GM18858 (cell line): ENCODE results near the gene NLGN1.
A peak's percentile ranks its signal among the peaks of the same experiment; 100 is the strongest.

ENCODE experiments used
- ATAC-seq: cut with Tn5 transposase; IDR thresholded peaks from one replicate; pipeline ENCODE4 v1.9.1; 2021; ENCODE audit not compliant: unreplicated experiment

Gene NLGN1

DNA sequence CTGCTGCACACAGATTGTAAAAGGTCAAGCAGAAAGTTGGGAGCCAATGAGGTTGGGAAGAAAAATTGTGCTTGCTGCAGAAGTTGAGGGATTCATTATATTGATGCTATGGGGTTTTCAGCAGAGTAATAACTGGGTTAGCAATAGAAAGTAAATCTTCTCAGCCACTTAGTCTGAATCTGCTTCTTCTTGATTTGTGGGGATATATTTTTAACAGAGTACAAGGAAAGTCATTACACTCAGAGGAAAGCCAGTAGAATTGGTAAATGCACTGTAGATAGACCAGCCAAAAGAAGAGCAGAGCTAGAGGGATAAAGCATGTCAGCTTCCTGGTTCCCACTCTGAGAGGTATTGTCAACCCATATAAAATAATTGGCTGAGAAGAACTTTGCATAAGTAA is 663.6 kb downstream of the NLGN1 start:
- no peak for ATAC-seq

DNA sequence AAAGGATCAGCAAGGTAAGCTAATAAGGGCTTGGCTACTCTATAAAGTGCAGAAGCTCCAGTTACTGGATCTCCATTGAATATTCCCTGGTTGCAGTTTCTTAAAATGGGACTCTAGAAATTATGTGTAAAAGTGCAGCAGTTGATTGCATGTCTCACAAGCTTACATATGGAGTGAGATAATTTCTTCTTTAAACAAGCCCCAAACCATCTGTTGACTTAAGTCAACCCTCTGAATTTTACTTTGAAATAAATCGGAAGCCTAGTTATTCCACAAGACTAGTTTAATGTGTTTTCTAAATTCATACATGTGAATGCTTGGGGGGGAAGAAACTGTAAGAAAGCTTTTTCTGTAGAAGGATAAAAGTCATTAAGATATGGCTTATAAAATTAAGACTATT is 664.2 kb downstream of the NLGN1 start:
- no peak for ATAC-seq

DNA sequence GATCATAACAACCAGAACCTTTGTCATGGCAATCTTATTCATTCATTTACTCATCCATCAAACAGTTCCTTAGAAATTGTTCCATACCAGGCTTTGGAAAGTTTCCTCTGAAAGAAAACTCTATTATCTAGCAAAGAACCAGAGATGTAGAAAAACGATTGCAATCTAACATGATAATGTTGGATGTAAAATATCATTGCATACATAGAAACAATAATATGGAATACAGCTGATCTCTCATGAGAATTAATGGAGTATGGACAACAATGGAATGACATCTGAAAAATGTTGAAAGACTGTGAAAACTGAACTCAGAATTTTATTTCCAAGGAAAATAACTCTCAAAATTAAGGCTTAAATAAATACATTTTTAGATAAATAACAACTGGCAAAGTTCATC is 665.4 kb downstream of the NLGN1 start:
- ATAC-seq = no peak

DNA sequence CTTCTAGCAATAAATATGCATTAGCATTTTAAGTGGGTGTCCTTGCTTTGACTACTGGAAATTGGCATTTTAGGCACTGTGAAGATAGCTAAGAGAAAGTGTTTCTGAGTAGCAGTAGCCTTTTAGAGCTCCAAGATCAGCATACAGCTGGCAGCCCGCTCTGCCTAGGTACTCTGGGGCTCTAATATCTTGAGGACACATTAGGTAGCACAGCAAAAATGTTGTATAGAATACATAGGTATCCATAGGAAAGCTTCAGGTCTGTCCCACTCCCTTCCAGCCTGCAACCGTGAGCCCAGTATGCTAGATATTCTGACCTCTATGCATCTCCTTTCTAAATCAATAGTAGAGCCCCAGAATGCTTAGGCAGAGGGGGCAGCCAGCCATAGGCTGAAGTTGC is 670.5 kb downstream of the NLGN1 start:
- no peak for ATAC-seq

DNA sequence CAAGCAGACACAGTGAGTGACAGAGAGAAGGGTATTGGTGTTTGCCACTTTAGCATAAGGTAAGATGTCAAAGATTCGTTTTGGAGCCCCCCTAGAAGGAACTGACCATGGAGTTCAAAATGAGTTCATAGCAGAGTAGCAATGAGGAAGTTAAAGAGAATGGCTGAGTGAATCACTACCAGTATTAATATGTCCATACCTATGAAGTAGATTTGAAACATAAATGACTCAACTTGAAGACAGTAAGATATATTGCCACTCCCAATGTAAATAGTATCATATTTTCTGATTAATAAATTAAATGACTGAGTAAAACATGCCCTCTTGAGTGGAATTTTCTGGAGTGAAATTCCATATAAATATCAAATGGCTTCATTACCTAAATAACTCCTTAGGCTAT is 675.1 kb downstream of the NLGN1 start:
- no peak for ATAC-seq

DNA sequence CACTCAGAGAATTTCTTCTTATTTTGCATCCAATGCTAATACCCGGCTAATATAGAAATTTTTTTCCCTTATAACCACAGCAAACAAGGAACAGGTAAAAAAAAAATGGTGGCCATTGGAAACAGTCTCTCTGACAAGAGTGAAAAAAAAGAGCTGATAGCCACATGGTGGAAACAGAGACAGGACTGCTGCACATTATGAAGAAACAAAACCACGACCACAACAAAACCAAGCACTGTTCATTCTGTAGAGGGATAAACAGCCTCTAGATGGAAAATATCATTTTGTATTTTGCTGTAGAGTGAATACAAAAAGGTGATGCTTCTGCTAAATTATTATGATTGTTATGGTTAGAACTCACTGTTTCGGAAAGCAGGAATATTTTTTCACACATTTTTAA is 686.2 kb downstream of the NLGN1 start:
- ATAC-seq = no peak

DNA sequence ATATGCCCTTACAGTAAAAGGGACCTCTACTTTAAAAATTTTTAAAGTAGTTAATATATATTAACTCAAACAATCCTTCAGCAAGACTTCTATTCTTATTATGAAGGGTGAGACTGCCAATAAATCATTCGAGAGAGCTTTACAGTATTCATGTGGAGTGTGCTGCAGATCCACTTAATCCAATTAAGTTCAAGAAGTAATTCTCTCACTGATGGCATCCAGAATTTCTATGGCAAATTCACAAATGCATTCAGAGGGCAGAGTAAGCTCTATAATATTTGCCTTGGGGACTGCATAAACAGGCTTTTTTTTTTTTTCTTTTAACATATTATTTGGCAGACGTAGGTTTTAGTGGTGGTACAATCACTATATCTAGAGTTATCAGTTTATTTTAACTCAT is 692.0 kb downstream of the NLGN1 start:
- ATAC-seq = no peak

DNA sequence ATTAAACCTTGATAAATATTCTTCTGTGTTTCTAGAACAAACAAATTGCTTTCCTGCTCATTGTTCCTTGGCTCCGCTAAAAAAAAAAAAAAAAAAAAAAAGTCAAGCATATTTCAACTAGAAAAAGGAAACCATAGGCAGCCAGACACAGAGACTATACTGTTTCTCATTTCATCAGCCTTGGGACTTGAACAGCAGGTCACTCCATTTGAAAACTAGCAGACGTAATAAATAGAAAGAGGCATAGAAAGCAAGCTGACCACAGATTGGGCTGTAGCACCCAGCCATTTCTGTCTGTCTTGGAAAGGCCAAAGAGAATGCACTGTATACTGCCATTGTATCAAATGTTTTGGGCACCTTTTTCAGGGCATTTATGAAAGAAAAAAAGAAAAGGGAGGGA is 697.1 kb downstream of the NLGN1 start:
- ATAC-seq = no peak

DNA sequence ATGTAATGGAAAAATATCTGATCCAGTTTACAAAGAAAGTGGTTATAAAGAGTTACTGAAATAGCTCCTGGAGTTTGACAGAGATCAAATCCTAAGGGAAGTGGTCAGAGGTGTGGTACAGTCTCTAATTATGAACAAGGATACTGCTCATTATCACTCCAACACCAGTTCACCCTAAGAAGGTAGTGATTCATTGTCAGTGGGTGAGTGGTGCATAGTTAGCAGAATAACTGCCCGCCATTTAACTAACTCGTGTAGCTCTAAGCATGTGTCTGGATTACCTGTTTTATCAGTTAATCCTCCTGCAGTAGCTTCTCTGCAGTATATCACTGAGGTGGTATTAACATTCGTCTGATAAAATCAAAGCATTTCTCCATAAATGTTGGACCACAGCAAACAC is 700.1 kb downstream of the NLGN1 start:
- no peak for ATAC-seq

DNA sequence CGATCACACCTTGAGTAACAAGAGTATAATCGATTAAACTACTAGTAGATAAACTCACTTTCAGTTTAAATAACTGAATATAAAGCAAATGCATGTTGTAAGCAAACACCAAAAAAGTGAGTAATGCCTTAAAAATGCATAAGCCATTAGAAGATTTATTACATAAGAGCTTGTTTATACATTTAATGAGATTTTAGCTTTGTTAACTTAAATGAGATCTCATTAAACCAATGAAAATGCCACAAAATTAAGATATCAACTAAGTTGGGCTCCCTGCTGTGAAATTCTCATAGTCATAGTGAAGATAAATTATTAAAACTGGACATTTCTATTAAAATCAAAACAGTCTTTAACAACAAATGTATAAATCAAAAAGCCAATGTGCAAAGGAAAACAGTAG is 701.2 kb downstream of the NLGN1 start:
- no peak for ATAC-seq

DNA sequence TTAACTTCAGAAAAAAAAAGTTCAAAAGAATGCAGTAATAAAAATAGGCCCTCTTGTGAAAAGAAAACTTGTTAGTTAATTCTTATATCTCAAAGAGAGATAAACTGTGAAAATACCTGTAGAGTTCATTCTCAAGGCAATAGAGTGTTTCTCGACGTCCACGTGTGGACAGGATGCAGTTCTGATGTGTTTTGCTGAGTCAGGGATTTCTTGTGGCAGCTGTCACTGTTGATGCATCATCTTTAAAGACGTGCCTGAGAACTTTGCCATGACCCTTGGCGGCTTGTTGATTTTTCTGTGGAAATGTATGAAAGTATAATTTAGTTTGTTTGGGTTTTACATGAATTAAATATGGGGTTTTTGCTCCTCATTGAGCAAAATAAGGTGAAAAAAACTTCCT is 702.2 kb downstream of the NLGN1 start:
- ATAC-seq = no peak

DNA sequence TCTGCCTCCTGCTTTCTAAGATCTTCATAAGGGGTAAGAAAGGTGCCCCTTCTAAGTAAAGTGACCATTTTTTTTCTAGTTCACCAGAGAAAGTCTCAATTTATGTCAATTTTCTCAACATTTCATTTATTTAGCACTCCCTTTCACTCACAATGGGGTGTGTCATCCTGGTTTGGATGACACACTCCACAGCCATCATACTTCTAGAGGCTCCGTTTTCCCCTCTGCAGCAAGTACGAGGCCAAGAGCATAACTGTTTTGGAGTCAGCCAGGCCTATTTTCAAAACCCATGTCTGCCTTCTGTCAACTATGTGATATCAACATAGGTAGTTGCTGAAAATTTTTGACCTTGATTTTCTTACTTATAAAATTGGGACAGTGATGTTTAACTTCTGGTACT is 703.2 kb downstream of the NLGN1 start:
- ATAC-seq = no peak

DNA sequence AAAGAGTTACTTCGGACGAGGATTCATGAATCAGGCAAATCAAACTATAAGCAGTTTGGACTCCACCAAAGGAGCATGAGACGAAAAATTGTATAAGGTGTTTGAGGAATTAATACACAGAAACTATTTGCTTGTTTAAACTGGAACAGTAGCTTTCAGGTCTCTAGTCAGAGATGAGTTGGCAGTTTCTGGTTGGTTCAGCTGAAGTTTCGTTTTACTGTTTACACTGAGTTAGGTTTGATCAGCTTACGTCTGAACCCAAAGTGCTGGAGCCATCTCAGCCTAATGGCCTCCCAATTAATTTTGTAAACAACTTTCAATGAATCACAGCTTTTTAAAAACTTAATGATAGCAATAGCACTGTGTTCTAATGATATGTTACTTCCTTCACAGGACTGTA is 703.7 kb downstream of the NLGN1 start:
- peak; percentile 94 for ATAC-seq

DNA sequence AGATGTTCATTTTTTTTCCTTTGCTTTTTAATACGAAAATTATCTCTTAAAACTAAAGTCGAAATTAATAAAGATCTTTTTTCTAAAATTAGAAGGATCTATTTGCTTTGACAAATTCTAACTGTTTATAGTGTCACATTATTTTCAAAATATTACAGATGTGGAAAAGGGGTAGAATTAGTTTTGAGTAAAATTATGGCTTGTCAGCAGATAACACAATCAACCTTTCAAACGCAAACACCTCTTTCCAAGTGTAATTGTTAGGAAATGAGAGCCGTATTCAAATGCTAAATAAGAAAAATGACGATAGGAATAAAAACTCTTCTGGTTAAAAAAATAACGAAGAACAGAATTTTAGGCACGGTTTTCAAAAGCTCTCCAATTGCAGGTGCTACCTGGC is 704.7 kb downstream of the NLGN1 start:
- no peak for ATAC-seq

DNA sequence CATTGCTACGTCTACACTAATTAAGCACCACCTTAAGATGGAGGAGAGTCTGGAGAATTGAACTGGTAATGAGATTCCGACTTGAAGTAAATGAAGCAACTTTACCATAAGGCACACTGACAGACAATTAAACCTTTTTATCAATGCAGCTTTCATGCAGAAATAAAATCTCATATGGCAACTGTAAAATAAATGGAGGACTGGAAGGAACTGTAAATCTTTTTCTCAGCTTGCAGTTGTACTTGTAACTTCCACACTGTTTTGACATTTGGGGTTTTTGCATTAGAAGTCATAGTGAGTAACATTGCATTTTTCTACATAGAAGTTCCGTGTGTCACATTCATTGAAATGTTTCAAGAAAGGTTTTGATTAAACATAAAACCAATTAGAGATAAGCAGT is 705.3 kb downstream of the NLGN1 start:
- ATAC-seq = no peak

DNA sequence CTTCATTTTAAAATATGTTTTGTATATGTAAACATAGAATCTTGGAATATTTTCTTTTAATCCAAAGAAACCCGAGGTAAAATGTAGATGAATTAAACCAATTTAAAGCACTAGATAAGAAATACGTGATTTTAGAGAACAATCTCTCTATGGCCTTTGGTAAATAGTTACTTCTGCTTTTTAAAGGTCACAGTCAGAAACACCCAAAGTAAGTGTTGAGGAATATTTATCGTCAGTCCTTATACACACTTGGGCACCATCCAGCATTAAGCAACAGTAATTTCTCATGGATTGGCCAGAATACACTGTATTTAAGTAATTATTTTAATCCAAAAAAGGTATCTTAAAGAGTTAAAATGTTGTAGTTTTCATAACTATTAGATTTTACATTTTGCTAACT is 713.2 kb downstream of the NLGN1 start:
- ATAC-seq = no peak

DNA sequence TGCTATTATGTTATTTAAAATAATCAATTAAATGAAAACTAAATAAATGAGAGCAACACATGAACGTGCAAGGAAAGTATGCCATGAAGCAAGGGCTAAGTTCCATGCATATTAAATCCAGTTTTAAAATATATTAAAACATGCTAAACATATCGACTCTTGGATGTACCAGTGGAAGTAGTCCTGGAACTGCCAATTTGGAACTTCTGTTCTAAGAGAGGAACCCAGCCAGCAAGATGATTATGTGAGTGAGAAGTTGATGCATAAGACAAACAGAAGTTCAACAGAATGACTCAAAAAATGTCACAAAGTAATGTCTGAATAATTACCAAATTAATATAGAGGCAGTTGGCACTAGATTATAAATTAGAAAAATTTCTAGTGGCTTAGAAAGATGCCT is 714.2 kb downstream of the NLGN1 start:
- no peak for ATAC-seq

DNA sequence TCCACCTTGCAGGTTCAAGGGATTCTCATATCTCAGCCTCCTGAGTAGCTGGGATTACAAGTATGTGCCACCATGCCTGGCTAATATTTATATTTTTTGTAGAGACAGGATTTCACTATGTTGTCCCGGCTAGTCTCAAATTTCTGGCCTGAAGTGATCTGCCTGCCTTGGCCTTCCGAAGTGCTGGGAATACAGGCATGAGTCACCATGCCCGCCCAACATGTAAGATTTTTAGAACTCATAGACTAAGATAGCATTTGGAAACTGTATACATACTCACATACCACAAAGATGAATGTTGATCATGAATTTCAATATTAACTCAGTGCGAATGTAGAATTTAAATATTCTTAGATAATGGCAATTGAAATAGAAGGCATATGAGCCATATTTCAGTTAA is 718.9 kb downstream of the NLGN1 start:
- ATAC-seq = no peak

DNA sequence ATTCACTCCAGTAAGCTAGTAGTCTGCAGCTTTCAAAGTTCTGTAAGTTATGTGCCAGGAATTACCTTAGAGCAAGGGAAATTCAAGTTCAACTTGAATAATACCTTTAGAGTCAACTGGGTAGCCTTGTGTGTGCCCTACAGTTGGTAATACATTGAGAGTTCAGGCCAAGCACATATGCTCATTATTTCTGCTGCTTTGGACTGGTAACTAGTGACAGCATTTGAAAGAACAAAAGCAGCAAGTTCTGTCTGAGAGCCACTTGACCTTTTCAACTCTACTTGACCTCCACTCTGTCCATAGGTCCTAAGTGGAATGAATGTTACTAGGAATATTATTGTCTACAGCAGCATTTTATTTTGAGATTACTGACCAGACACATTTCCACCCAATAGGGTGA is 723.5 kb downstream of the NLGN1 start:
- ATAC-seq = no peak

DNA sequence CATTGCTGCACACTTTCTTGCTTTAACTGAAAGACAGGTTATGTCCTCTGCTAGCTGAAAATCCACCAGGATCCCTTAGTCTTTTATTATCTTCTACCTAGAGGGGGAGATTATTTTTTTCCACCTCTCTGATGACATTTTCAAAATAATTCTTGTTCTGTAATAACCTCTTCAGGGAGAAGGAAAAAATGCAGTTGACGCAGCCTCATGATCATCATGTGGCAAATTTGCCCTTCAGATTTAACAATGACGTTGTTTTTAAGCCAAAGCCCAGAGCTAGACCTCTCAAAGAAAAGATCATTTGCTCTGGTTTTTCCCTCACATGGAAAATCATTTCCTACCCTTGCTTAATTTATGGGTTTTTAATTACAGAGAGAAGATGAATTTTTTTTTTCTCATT is 724.9 kb downstream of the NLGN1 start:
- ATAC-seq = no peak

DNA sequence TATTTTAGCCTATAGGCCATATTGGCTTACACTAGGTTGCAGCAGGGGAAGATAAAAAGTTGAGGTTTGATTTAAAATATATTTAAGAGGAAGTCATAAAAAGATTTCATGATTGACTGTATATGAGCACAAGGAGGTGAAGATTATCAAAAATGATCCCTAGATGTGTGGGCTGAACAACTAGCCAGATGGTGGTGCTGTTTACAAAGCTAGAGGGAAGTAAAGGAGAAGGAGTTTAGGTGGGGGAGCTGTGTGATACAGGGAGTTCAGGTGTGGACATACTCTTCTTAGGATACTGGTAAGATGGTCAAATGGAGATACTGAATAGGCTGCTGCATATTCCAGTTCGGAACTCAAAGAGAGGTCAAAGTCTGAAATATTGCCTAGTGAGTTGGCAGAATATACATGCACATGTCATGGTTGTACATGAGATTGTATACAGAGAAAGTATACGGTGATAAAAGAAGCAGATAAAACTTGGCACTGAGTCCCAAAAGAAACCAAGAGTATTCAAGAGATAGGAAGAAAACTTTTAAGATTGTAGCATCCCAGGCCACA is 727.8 kb downstream of the NLGN1 start:
- ATAC-seq = no peak

DNA sequence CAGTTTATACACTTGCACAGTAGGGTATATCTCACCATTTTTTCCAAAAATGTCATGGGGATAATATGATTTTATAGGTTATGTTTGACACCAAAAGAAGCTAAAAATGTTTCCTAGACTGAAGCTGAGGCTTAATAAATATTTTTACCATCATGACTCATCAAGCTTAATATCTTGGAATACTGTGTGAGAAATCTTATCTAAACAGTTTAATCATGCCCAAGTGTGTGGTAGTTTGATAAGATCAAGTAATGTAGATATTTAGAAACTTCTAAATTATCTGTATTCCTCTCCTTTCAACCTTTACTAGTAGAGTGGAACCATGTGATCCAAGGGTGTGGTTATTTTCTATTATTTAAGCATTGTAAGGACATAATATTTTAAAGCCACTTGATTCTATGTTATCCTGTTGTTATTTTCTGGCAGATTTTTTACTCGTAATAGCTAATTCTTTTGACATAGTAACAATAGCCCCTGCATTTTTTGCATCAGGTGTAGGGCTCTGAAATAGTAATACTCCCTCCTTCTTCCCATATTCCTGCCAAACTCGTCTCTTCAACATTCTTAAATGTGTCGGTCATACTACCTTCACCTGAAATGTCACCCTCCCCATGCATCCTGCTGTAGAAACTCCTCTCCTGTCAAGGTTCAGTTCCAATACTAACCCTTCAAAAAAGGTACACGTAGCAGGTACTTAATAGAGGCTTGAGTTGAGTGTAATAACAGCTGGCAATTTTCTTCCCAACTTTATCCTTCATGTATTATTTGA is 729.6 kb downstream of the NLGN1 start:
- no peak for ATAC-seq

DNA sequence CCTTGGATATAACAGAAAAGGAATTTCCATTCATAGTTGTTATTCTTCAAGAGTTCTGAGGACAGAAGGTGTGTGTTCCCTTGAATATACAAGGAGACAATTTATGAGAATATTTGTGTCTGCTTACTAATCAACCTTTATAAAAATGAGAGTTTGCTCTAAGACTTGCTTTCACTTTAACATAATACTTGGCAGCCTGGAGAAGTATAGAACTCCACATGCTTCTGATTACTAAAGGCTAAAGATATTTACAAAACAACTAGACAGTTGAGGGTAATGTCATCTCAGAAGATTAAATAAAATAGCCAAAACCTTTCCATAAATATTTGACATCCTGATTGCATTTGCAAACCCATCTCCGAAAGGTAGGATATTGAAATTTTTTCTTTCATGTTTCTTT is 734.5 kb downstream of the NLGN1 start:
- no peak for ATAC-seq
